ENCODE data around the gene RAI14.

RAI14 gene

DNA sequence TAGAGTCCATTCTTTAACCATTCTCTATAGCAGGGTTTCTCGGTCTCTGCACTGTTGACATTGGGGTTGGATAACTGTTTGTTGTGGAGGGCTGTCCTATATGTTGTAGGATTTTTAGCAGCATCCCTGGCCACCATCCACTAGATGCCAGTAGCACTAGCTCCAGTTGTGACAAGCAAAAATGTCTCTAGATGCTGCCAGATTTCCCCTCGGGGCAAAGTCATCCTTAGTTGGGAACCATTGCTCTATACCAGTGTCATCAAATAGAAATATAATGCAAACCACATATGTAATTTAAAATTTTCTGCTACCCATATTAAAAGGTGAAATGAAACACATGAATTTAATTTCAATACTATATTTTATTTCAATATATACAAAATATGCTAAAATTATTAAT is 185.7 kb downstream of the RAI14 start:
- Histone ChIP-seq H4K8ac (ENCODE audit: low read depth, low read length) (no peak overlapping the region), H4K12ac (ENCODE audit: low read depth, low read length) (no peak overlapping the region), H2AFZ (ENCODE audit: insufficient read depth, low read length, poor library complexity) (no peak overlapping the region), H3K23ac (ENCODE audit: low read length) (no peak overlapping the region), H3K9ac (ENCODE audit: low read length) (no peak overlapping the region), H3K4me3 (ENCODE audit: low read depth, low read length) (no peak overlapping the region), H2BK5ac (ENCODE audit: low read depth, low read length, poor library complexity) (no peak overlapping the region), H3K4me2 (ENCODE audit: low read length) (no peak overlapping the region), H2BK12ac (ENCODE audit: low read length) (no peak overlapping the region), H3K9me3 (ENCODE audit: insufficient read depth, low read depth, low read length) (peaks cover 6% of the 10 kb centered on the region), H3K14ac (ENCODE audit: low read length) (no peak overlapping the region), H4K91ac (ENCODE audit: low read depth, low read length) (peak overlapping the region; percentile 13), H3K27ac (ENCODE audit: low read depth, low read length) (peak overlapping the region; percentile 0), H3K18ac (ENCODE audit: low read length) (no peak overlapping the region), H3K36me3 (ENCODE audit: control insufficient read depth in 1 of 2, insufficient read depth in 2 of 2, low read length in 2 of 2) (no peaks in the 10 kb centered on the region), H2BK120ac (ENCODE audit: insufficient read depth, low read length, poor library complexity) (no peak overlapping the region), H2AK5ac (ENCODE audit: low read length) (no peak overlapping the region), H3K27me3 (ENCODE audit: insufficient read depth, low read length) (no peaks in the 10 kb centered on the region), H3K4ac (ENCODE audit: low read depth, low read length) (no peak overlapping the region), H3K79me1 (ENCODE audit: low read length) (peaks cover 6% of the 10 kb centered on the region), H3K79me2 (ENCODE audit: control insufficient read depth, insufficient read depth, low read length, poor library complexity) (peaks cover 1% of the 10 kb centered on the region), H3K4me1 (ENCODE audit: control insufficient read depth in 1 of 2, insufficient read depth in 2 of 2, low read length in 2 of 2) (peaks cover 0 to 4% of the 10 kb centered on the region in 2 experiments)
- DNase-seq: peak; percentile 67 to 88
- WGBS (ENCODE audit: extremely low coverage, insufficient coverage, insufficient read length): no CpG with 5 or more reads among the region's 2 CpGs

GRCh38 chr5:34842554-34842953 is 186.4 kb downstream of the RAI14 start:
- peak; percentile 96 to 98 for DNase-seq
- H3K23ac ChIP-seq (ENCODE audit: low read length): no peak overlapping the region
- H3K4ac ChIP-seq (ENCODE audit: low read depth, low read length): no peak overlapping the region
- no peak overlapping the region for H3K18ac ChIP-seq (ENCODE audit: low read length)
- no peaks in the 10 kb centered on the region for H3K27me3 ChIP-seq (ENCODE audit: insufficient read depth, low read length)
- H2AK5ac ChIP-seq (ENCODE audit: low read length): no peak overlapping the region
- H3K27ac ChIP-seq (ENCODE audit: low read depth, low read length): peak overlapping the region; percentile 63
- no peak overlapping the region for H2BK12ac ChIP-seq (ENCODE audit: low read length)
- H2AFZ ChIP-seq (ENCODE audit: insufficient read depth, low read length, poor library complexity): no peak overlapping the region
- H2BK120ac ChIP-seq (ENCODE audit: insufficient read depth, low read length, poor library complexity): no peak overlapping the region
- H4K91ac ChIP-seq (ENCODE audit: low read depth, low read length): no peak overlapping the region
- peaks cover 6% of the 10 kb centered on the region for H3K79me1 ChIP-seq (ENCODE audit: low read length)
- peaks cover 1% of the 10 kb centered on the region for H3K79me2 ChIP-seq (ENCODE audit: control insufficient read depth, insufficient read depth, low read length, poor library complexity)
- WGBS (ENCODE audit: extremely low coverage, insufficient coverage, insufficient read length): no CpG with 5 or more reads among the region's 7 CpGs
- H3K36me3 ChIP-seq (ENCODE audit: control insufficient read depth in 1 of 2, insufficient read depth in 2 of 2, low read length in 2 of 2): no peaks in the 10 kb centered on the region
- no peak overlapping the region for H3K9ac ChIP-seq (ENCODE audit: low read length)
- H3K4me3 ChIP-seq (ENCODE audit: low read depth, low read length): no peak overlapping the region
- H3K4me2 ChIP-seq (ENCODE audit: low read length): no peak overlapping the region
- peaks cover 0 to 4% of the 10 kb centered on the region in 2 experiments for H3K4me1 ChIP-seq (ENCODE audit: control insufficient read depth in 1 of 2, insufficient read depth in 2 of 2, low read length in 2 of 2)
- no peak overlapping the region for H2BK5ac ChIP-seq (ENCODE audit: low read depth, low read length, poor library complexity)
- no peak overlapping the region for H4K12ac ChIP-seq (ENCODE audit: low read depth, low read length)
- no peak overlapping the region for H3K14ac ChIP-seq (ENCODE audit: low read length)
- H3K9me3 ChIP-seq (ENCODE audit: insufficient read depth, low read depth, low read length): peaks cover 6% of the 10 kb centered on the region
- H4K8ac ChIP-seq (ENCODE audit: low read depth, low read length): no peak overlapping the region

- Histone ChIP-seq H2AK5ac (ENCODE audit: low read length) (no peak overlapping the region), H4K12ac (ENCODE audit: low read depth, low read length) (no peak overlapping the region), H3K4me3 (ENCODE audit: low read depth, low read length) (no peak overlapping the region), H4K91ac (ENCODE audit: low read depth, low read length) (no peak overlapping the region), H3K9me3 (ENCODE audit: insufficient read depth, low read depth, low read length) (peaks cover 6% of the 10 kb centered on the region), H3K9ac (ENCODE audit: low read length) (no peak overlapping the region), H3K4me1 (ENCODE audit: control insufficient read depth in 1 of 2, insufficient read depth in 2 of 2, low read length in 2 of 2) (peaks cover 0 to 4% of the 10 kb centered on the region in 2 experiments), H3K14ac (ENCODE audit: low read length) (no peak overlapping the region), H2BK12ac (ENCODE audit: low read length) (no peak overlapping the region), H3K79me1 (ENCODE audit: low read length) (peaks cover 6% of the 10 kb centered on the region), H3K27me3 (ENCODE audit: insufficient read depth, low read length) (no peaks in the 10 kb centered on the region), H3K4me2 (ENCODE audit: low read length) (no peak overlapping the region), H3K23ac (ENCODE audit: low read length) (no peak overlapping the region), H3K4ac (ENCODE audit: low read depth, low read length) (no peak overlapping the region), H4K8ac (ENCODE audit: low read depth, low read length) (no peak overlapping the region), H2BK120ac (ENCODE audit: insufficient read depth, low read length, poor library complexity) (no peak overlapping the region), H3K36me3 (ENCODE audit: control insufficient read depth in 1 of 2, insufficient read depth in 2 of 2, low read length in 2 of 2) (no peaks in the 10 kb centered on the region), H3K18ac (ENCODE audit: low read length) (no peak overlapping the region), H3K79me2 (ENCODE audit: control insufficient read depth, insufficient read depth, low read length, poor library complexity) (peaks cover 1% of the 10 kb centered on the region), H2BK5ac (ENCODE audit: low read depth, low read length, poor library complexity) (no peak overlapping the region), H3K27ac (ENCODE audit: low read depth, low read length) (peak overlapping the region; percentile 44), H2AFZ (ENCODE audit: insufficient read depth, low read length, poor library complexity) (no peak overlapping the region)
- DNase-seq: no peak
- no CpG with 5 or more reads among the region's 2 CpGs for WGBS (ENCODE audit: extremely low coverage, insufficient coverage, insufficient read length)
Observed at GRCh38 chr5:34843497-34843896, 187.4 kb downstream of the RAI14 start.

- H3K27ac ChIP-seq (ENCODE audit: low read depth, low read length): no peak overlapping the region
- no peak overlapping the region for H2AK5ac ChIP-seq (ENCODE audit: low read length)
- H3K9me3 ChIP-seq (ENCODE audit: insufficient read depth, low read depth, low read length): peaks cover 6% of the 10 kb centered on the region
- H3K79me1 ChIP-seq (ENCODE audit: low read length): peaks cover under 1% of the 10 kb centered on the region
- no peak overlapping the region for H3K23ac ChIP-seq (ENCODE audit: low read length)
- H2BK12ac ChIP-seq (ENCODE audit: low read length): no peak overlapping the region
- no peak overlapping the region for H3K14ac ChIP-seq (ENCODE audit: low read length)
- no peak overlapping the region for H2BK5ac ChIP-seq (ENCODE audit: low read depth, low read length, poor library complexity)
- H4K12ac ChIP-seq (ENCODE audit: low read depth, low read length): no peak overlapping the region
- peaks cover 0 to 4% of the 10 kb centered on the region in 2 experiments for H3K4me1 ChIP-seq (ENCODE audit: control insufficient read depth in 1 of 2, insufficient read depth in 2 of 2, low read length in 2 of 2)
- no peak overlapping the region for H3K9ac ChIP-seq (ENCODE audit: low read length)
- WGBS (ENCODE audit: extremely low coverage, insufficient coverage, insufficient read length): no CpG with 5 or more reads among the region's 3 CpGs
- no peaks in the 10 kb centered on the region for H3K79me2 ChIP-seq (ENCODE audit: control insufficient read depth, insufficient read depth, low read length, poor library complexity)
- H3K4me2 ChIP-seq (ENCODE audit: low read length): no peak overlapping the region
- no peak for DNase-seq
- H3K27me3 ChIP-seq (ENCODE audit: insufficient read depth, low read length): no peaks in the 10 kb centered on the region
- H3K4ac ChIP-seq (ENCODE audit: low read depth, low read length): no peak overlapping the region
- H3K18ac ChIP-seq (ENCODE audit: low read length): no peak overlapping the region
- no peak overlapping the region for H4K8ac ChIP-seq (ENCODE audit: low read depth, low read length)
- H2AFZ ChIP-seq (ENCODE audit: insufficient read depth, low read length, poor library complexity): no peak overlapping the region
- H4K91ac ChIP-seq (ENCODE audit: low read depth, low read length): no peak overlapping the region
- no peak overlapping the region for H3K4me3 ChIP-seq (ENCODE audit: low read depth, low read length)
- no peaks in the 10 kb centered on the region for H3K36me3 ChIP-seq (ENCODE audit: control insufficient read depth in 1 of 2, insufficient read depth in 2 of 2, low read length in 2 of 2)
- H2BK120ac ChIP-seq (ENCODE audit: insufficient read depth, low read length, poor library complexity): no peak overlapping the region
Observed at GRCh38 chr5:34844106-34844505, 188.0 kb downstream of the RAI14 start.

Measured in trophoblast cell (in vitro differentiated cells and primary cell).